ENCODE measurements around the gene EXOC3L4. TPM values are rescaled to one million over a fixed set of nuclear protein-coding genes. Genes with fewer than 3 reads are reported as not detected.
"Not testable (repeated sequence)": the region's sequence is repeated elsewhere in the genome, so short reads cannot be mapped to it uniquely, and the experiment has no call there.

Gene EXOC3L4
- total RNA-seq, 4 donors from 2014 or later, result under 0.01 to 5.6 (median 0.41) TPM; not detected in 1

DNA sequence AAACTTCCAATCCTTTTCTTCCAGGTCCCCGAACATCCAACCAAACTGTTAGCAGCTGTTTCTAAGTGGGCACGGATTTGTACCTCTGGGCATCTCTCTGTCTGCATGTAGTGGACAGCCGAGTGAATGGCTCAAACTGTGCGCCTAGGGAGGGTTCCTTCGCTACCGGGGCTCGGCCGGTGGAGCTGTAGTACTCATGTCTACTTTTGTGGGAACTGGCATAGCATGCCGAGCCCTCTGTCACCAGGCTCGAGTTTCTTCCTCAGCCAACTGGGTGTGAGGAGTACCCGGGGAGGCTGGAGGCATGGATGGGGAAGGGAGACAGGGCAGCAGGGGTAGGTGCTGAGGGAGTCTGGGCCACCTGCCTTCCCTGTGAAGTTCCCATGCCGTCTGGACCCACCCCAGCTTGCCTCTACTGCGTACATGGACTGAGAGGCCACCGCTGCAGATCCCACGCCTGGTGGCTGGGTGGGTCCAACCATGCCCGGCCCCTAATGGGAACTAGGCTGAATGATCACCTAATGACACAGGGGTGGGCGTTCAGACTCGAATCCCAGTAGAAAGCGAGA lies 51.7 kb downstream of the EXOC3L4 start:
- Histone ChIP-seq H3K36me3 (no peaks in the 10 kb centered on the region), H3K4me3 (no peak overlapping the region), H3K27me3 (no peaks in the 10 kb centered on the region), H3K4me1 (no peaks in the 10 kb centered on the region), H3K9me3 (no peaks in the 10 kb centered on the region), H3K27ac (no peak overlapping the region)
- TF ChIP-seq, protein P1, sequence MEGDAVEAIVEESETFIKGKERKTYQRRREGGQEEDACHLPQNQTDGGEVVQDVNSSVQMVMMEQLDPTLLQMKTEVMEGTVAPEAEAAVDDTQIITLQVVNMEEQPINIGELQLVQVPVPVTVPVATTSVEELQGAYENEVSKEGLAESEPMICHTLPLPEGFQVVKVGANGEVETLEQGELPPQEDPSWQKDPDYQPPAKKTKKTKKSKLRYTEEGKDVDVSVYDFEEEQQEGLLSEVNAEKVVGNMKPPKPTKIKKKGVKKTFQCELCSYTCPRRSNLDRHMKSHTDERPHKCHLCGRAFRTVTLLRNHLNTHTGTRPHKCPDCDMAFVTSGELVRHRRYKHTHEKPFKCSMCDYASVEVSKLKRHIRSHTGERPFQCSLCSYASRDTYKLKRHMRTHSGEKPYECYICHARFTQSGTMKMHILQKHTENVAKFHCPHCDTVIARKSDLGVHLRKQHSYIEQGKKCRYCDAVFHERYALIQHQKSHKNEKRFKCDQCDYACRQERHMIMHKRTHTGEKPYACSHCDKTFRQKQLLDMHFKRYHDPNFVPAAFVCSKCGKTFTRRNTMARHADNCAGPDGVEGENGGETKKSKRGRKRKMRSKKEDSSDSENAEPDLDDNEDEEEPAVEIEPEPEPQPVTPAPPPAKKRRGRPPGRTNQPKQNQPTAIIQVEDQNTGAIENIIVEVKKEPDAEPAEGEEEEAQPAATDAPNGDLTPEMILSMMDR (IDR thresholded peaks at IDR 0.05), result no peak
- TF ChIP-seq POLR2A (IDR thresholded peaks at IDR 0.05), result no peak
- DNase-seq, result no peak
- intact Hi-C loops (cut with DNase I; ENCODE audit: low total_unique reads), result no loop called here

DNA sequence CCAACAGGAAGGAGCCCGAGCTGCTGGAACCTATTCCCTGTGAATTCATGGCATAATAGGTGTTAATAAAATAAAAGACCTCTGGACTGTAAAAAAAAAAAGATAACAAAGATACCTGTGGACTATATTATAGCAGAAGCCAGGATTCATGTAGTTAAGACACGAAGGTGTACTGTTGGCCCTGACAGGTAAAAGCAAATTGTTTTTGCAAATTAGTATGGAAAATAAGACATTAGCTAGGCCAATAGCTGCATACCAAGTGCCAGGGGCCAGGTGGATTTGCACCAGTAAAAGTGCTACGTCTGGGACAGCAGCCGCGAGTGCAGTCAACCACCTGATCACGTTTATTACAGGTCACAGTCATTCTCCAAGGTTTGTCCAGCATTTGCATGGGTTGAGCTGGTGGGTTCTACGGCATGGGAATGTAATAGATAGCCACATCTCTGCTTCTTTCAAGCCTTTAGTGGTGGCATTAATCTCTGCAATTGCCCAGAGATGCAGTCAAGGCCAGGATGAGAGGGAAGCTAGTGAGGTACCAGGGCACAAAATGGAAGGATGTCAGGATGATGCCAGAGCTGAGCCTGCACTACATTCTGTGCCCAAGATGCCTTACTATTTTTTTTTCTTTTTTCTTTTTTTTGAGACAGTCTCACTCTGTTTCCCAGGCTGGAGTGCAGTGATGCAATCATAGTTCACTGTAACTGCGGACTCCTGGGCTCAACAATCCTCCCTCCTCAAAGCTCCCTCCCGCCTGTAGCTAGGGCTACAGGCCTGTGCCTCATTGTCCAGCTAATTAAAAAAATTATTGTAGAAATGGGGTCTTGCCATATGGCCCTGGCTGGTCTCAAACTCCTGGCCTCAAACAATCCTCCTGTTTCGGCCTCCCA lies 55.1 kb downstream of the EXOC3L4 start:
- Histone ChIP-seq H3K27me3 (no peaks in the 10 kb centered on the region), H3K4me3 (no peak overlapping the region)

GRCh38 chr14:103151270-103151945 lies 56.9 kb downstream of the EXOC3L4 start:
- no peak for DNase-seq
- TF ChIP-seq, protein P1 (IDR thresholded peaks at IDR 0.05), result no peak
- no peak for TF ChIP-seq POLR2A (IDR thresholded peaks at IDR 0.05)
- Histone ChIP-seq H3K36me3 (no peaks in the 10 kb centered on the region), H3K4me3 (no peak overlapping the region), H3K27me3 (no peaks in the 10 kb centered on the region), H3K9me3 (no peaks in the 10 kb centered on the region), H3K4me1 (no peaks in the 10 kb centered on the region), H3K27ac (no peak overlapping the region)
- intact Hi-C loops (cut with DNase I; ENCODE audit: low total_unique reads), result no loop called here

More for the DNA sequence above, 55.1 kb downstream of the EXOC3L4 start:
- Histone ChIP-seq H3K27ac (no peak overlapping the region), H3K36me3 (no peaks in the 10 kb centered on the region), H3K9me3 (no peaks in the 10 kb centered on the region), H3K4me1 (no peaks in the 10 kb centered on the region)
- no peak for DNase-seq
- TF ChIP-seq, protein P1 (IDR thresholded peaks at IDR 0.05), result no peak
- TF ChIP-seq POLR2A (IDR thresholded peaks at IDR 0.05), result no peak
- intact Hi-C loops (cut with DNase I; ENCODE audit: low total_unique reads), result no loop called here

DNA sequence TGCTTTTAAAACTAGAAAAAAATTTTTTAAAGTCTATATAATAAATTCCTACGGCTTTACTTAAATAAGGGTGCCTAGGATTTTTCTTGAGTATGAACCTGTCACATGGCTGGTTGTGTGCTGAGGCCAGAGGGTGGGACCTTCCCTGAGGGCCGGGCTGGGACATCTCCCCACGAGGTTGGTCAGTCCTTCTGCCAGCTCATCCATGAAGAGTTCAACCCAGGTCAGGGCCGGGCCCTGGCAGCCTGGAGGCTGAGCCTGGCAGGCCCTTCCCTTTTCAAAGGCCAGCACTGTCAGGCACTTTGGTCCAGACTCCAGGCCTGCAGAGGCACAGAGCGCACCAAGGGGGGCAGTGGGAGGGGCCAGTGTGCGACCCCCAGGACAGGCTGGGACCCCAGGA lies 60.5 kb downstream of the EXOC3L4 start:
- Histone ChIP-seq H3K36me3 (no peaks in the 10 kb centered on the region), H3K4me3 (no peak overlapping the region), H3K27ac (no peak overlapping the region), H3K27me3 (no peaks in the 10 kb centered on the region), H3K4me1 (no peaks in the 10 kb centered on the region), H3K9me3 (no peaks in the 10 kb centered on the region)
- DNase-seq, result no peak
- TF ChIP-seq, protein P1 (IDR thresholded peaks at IDR 0.05), result no peak
- no peak for TF ChIP-seq POLR2A (IDR thresholded peaks at IDR 0.05)
- intact Hi-C loops (cut with DNase I; ENCODE audit: low total_unique reads), result no loop called here

- DNase-seq; H3K27ac ChIP-seq; H3K36me3 ChIP-seq; H3K9me3 ChIP-seq; H3K4me1 ChIP-seq; H3K27me3 ChIP-seq; H3K4me3 ChIP-seq; intact Hi-C loops (cut with DNase I; ENCODE audit: low total_unique reads): not testable (repeated sequence)
Observed at GRCh38 chr14:103155416-103155815, 60.9 kb downstream of the EXOC3L4 start.

Data from uterus (tissue), 4 donors.